Measurements from ENCODE around the gene SLC13A5.

- TF ChIP-seq POLR2AphosphoS5 (IDR thresholded peaks at IDR 0.05; ENCODE audit: borderline replicate concordance, low read depth, low read length) (no peak), EZH2 (IDR thresholded peaks at IDR 0.05) (no peak)
These were observed 4.7 kb downstream of the SLC13A5 start for GRCh38 chr17:6708357-6708961.
